ENCODE data around the gene PSME2. TPM values are rescaled to one million over a fixed set of nuclear protein-coding genes. Genes with fewer than 3 reads are reported as not detected.

Gene PSME2
- total and polyA plus RNA-seq, 9 of the 15 experiments (the other 6 are each of a cell fraction or from before 2014, with no cell fraction given): 111 to 579 (median 159) TPM

- no peak for TF ChIP-seq ZNF512 (tag; IDR thresholded peaks at IDR 0.05)
- no peak for TF ChIP-seq SMAD3 (CRISPR knock-in tag; conservative IDR thresholded peaks at IDR 0.05)
- TF ChIP-seq U2AF2 (optimal IDR thresholded peaks at IDR 0.05; ENCODE audit: low read depth, low read length): no peak
- TF ChIP-seq MCM7 (IDR thresholded peaks at IDR 0.05): no peak
- no peak for TF ChIP-seq BRD4 (IDR thresholded peaks at IDR 0.05)
- TF ChIP-seq ZNF277 (CRISPR knock-in tag; IDR thresholded peaks at IDR 0.05; ENCODE audit: borderline replicate concordance): no peak
- TF ChIP-seq HDAC8 (tag; IDR thresholded peaks at IDR 0.05): no peak
- no peak for TF ChIP-seq NFRKB (IDR thresholded peaks at IDR 0.05; ENCODE audit: low read depth)
- TF ChIP-seq SPI1 (IDR thresholded peaks at IDR 0.05; ENCODE audit: borderline replicate concordance, low read depth, low read length): peak; percentile 76
- no peak for TF ChIP-seq ZNF76 (CRISPR knock-in tag; IDR thresholded peaks at IDR 0.05; ENCODE audit: borderline replicate concordance)
- no peak for TF ChIP-seq PRMT5 (CRISPR knock-in tag; IDR thresholded peaks at IDR 0.05)
- TF ChIP-seq CHD4 (IDR thresholded peaks at IDR 0.05; ENCODE audit: insufficient read depth, insufficient replicate concordance, low read depth, low read length, poor library complexity, severe bottlenecking): no peak
- TF ChIP-seq GATA2 (CRISPR knock-in tag; IDR thresholded peaks at IDR 0.05): no peak
- TF ChIP-seq GABPA (tag; conservative IDR thresholded peaks at IDR 0.05; ENCODE audit: low read depth): peak; percentile 71
- TF ChIP-seq PREB (CRISPR knock-in tag; IDR thresholded peaks at IDR 0.05): no peak
- no peak for TF ChIP-seq DDX20 (tag; IDR thresholded peaks at IDR 0.05; ENCODE audit: low read depth)
- TF ChIP-seq HDAC1 (IDR thresholded peaks at IDR 0.05): no peak
- TF ChIP-seq PCBP2 (IDR thresholded peaks at IDR 0.05; ENCODE audit: low read depth, low read length, poor library complexity, severe bottlenecking): no peak
- TF ChIP-seq DNMT1 (IDR thresholded peaks at IDR 0.05): no peak
- no peak for TF ChIP-seq BCL6 (CRISPR knock-in tag; IDR thresholded peaks at IDR 0.05)
- TF ChIP-seq ZNF311 (CRISPR knock-in tag; IDR thresholded peaks at IDR 0.05): no peak
- no peak for TF ChIP-seq PHF20 (IDR thresholded peaks at IDR 0.05; ENCODE audit: partially characterized antibody)
- peak; percentile 43; the same call in 1 of the 2 replicates for TF ChIP-seq RFX5 (IDR thresholded peaks at IDR 0.05; ENCODE audit: low read depth, low read length)
- peak in 1 of 2 experiments; percentile 73; a peak in 2 of 4 replicates for TF ChIP-seq RCOR1 (IDR thresholded peaks at IDR 0.05; ENCODE audit: borderline replicate concordance in 1 of 2, low read depth in 2 of 2, low read length in 2 of 2)
- 0 out of 2 replicates have a peak, but pooled peaks have one; percentile 6 for TF ChIP-seq PML (IDR thresholded peaks at IDR 0.05; ENCODE audit: low read length)
- TF ChIP-seq L3MBTL2 (IDR thresholded peaks at IDR 0.05): peak; percentile 35; the same call in 1 of the 2 replicates
- no peak for TF ChIP-seq MEF2D (tag; conservative IDR thresholded peaks at IDR 0.05; ENCODE audit: low read depth)
Observed at GRCh38 chr14:24141097-24141880, 5.1 kb downstream of the PSME2 start, which contains the start of gene EMC9 (continued).

Data from K562 (cell line).